MM.1S (cell line): ENCODE data around the gene HAUS5.

Experiments used
- DNase-seq: peaks from one replicate; pipeline ENCODE4 v3.0.0-alpha.2; 2015
- H2AFZ ChIP-seq: fragments of 300-600 bp; sonication (generic); 2 replicates; pipeline ENCODE4 v1.6.0; 2016; ENCODE audit warnings: antibody characterized with exemption, low read length
- H3F3A ChIP-seq: fragments of 300-600 bp; sonication (generic); 2 replicates; pipeline ENCODE4 v1.6.1; 2016; ENCODE audit warnings: mild to moderate bottlenecking, antibody characterized with exemption, low read length, moderate library complexity, mixed read lengths; ENCODE audit not compliant: insufficient read depth
- H3K27ac ChIP-seq: fragments of 300-600 bp; sonication (generic); 2 replicates; pipeline ENCODE4 v1.5.1; 2016; ENCODE audit warnings: mild to moderate bottlenecking, low read length
- H3K27me3 ChIP-seq: fragments of 300-600 bp; sonication (generic); replicated peaks from 2 replicates; pipeline ENCODE4 v1.6.0; 2016; ENCODE audit warnings: low read length; ENCODE audit not compliant: insufficient read depth
- H3K36me3 ChIP-seq: fragments of 300-600 bp; sonication (generic); replicated peaks from 2 replicates; pipeline ENCODE4 v1.6.1; 2016; ENCODE audit warnings: mild to moderate bottlenecking, low read length, mixed read lengths; ENCODE audit not compliant: insufficient read depth
- H3K4me1 ChIP-seq: fragments of 300-600 bp; sonication (generic); 2 replicates; pipeline ENCODE4 v1.6.1; 2016; ENCODE audit warnings: low read length, mixed read lengths
- H3K4me2 ChIP-seq: fragments of 300-600 bp; sonication (generic); 2 replicates; pipeline ENCODE4 v1.6.0; 2016; ENCODE audit warnings: low read depth, low read length
- H3K4me3 ChIP-seq: fragments of 300-600 bp; sonication (generic); 2 replicates; pipeline ENCODE4 v1.5.1; 2016; ENCODE audit warnings: low read length, mixed read lengths
- H3K79me2 ChIP-seq: fragments of 300-600 bp; sonication (generic); 2 replicates; pipeline ENCODE4 v1.6.1; 2016; ENCODE audit warnings: mixed run types, low read length, mixed read lengths
- H3K9ac ChIP-seq: fragments of 300-600 bp; sonication (generic); 2 replicates; pipeline ENCODE4 v1.6.1; 2016; ENCODE audit warnings: low read length, mixed read lengths
- H3K9me2 ChIP-seq: fragments of 300-600 bp; sonication (generic); replicated peaks from 2 replicates; pipeline ENCODE4 v1.6.1; 2016; ENCODE audit warnings: mild to moderate bottlenecking, low read length, mixed read lengths; ENCODE audit not compliant: insufficient read depth
- H3K9me3 ChIP-seq: fragments of 300-600 bp; sonication (generic); replicated peaks from 2 replicates; pipeline ENCODE4 v1.6.1; 2016; ENCODE audit warnings: mild to moderate bottlenecking, low read length, mixed read lengths; ENCODE audit not compliant: insufficient read depth
- H4K20me1 ChIP-seq: fragments of 300-600 bp; sonication (generic); 2 replicates; pipeline ENCODE4 v1.6.1; 2016; ENCODE audit warnings: mild to moderate bottlenecking, low read length, moderate library complexity, mixed read lengths; ENCODE audit not compliant: insufficient read depth
- CTCF ChIP-seq: fragments of 300-600 bp; sonication (generic); IDR thresholded peaks from 2 replicates; pipeline ENCODE4 v1.5.1; 2016; ENCODE audit warnings: antibody characterized with exemption, low read length, mixed read lengths
- EZH2 ChIP-seq: fragments of 300-600 bp; sonication (generic); optimal IDR thresholded peaks from 2 replicates; pipeline ENCODE3; 2017; ENCODE audit warnings: low read depth, mild to moderate bottlenecking, antibody characterized with exemption, low read length, mixed read lengths
- EZH2phosphoT487 ChIP-seq: fragments of 300-600 bp; sonication (generic); IDR thresholded peaks from 2 replicates; pipeline ENCODE4 v1.6.1; 2018; ENCODE audit warnings: antibody characterized with exemption, low read length

Gene HAUS5

GRCh38 chr19:35637165-35637564 is 24.6 kb downstream of the HAUS5 start:
- Histone ChIP-seq H3K4me1 (no peaks in the 10 kb centered on the region), H3K9me2 (no peaks in the 10 kb centered on the region), H4K20me1 (no peaks in the 10 kb centered on the region), H3K4me2 (no peak overlapping the region), H3K4me3 (no peak overlapping the region), H3K9ac (no peak overlapping the region), H3K27me3 (no peaks in the 10 kb centered on the region), H3F3A (no peaks in the 10 kb centered on the region), H2AFZ (no peak overlapping the region), H3K9me3 (no peaks in the 10 kb centered on the region), H3K79me2 (no peaks in the 10 kb centered on the region), H3K27ac (no peak overlapping the region), H3K36me3 (no peaks in the 10 kb centered on the region; the same call in none of the 2 replicates)
- no peak for DNase-seq
- TF ChIP-seq EZH2phosphoT487 = no peak
- TF ChIP-seq CTCF = no peak
- no peak for TF ChIP-seq EZH2

GRCh38 chr19:35639321-35639639 is 26.7 kb downstream of the HAUS5 start:
- H3K4me2 ChIP-seq = no peak overlapping the region
- no peak overlapping the region for H3K9ac ChIP-seq
- H3K27me3 ChIP-seq = no peaks in the 10 kb centered on the region

GRCh38 chr19:35639863-35640262 is 27.3 kb downstream of the HAUS5 start:
- no peaks in the 10 kb centered on the region for H3K9me3 ChIP-seq
- no peak overlapping the region for H3K27ac ChIP-seq
- no peak overlapping the region for H3K4me2 ChIP-seq
- peaks cover 5% of the 10 kb centered on the region; the same call in 1 of the 2 replicates for H3K4me1 ChIP-seq
- H2AFZ ChIP-seq = no peak overlapping the region
- no peaks in the 10 kb centered on the region for H4K20me1 ChIP-seq
- H3K4me3 ChIP-seq = no peak overlapping the region
- no peaks in the 10 kb centered on the region for H3K9me2 ChIP-seq
- H3K27me3 ChIP-seq = no peaks in the 10 kb centered on the region
- peaks cover 13% of the 10 kb centered on the region for H3F3A ChIP-seq
- no peaks in the 10 kb centered on the region for H3K79me2 ChIP-seq
- H3K9ac ChIP-seq = no peak overlapping the region
- DNase-seq = no peak
- TF ChIP-seq EZH2phosphoT487 (no peak), CTCF (no peak), EZH2 (no peak)
- no peaks in the 10 kb centered on the region; the same call in none of the 2 replicates for H3K36me3 ChIP-seq

More at GRCh38 chr19:35639321-35639639, 26.7 kb downstream of the HAUS5 start:
- Histone ChIP-seq H3K4me1 (peaks cover 5% of the 10 kb centered on the region; the same call in 1 of the 2 replicates), H3K36me3 (no peaks in the 10 kb centered on the region; the same call in none of the 2 replicates), H3K9me3 (no peaks in the 10 kb centered on the region), H2AFZ (no peak overlapping the region), H3F3A (peaks cover 9% of the 10 kb centered on the region), H3K9me2 (no peaks in the 10 kb centered on the region), H3K79me2 (no peaks in the 10 kb centered on the region), H3K4me3 (no peak overlapping the region), H4K20me1 (no peaks in the 10 kb centered on the region), H3K27ac (no peak overlapping the region)
- TF ChIP-seq CTCF = no peak
- DNase-seq = no peak
